HL-60 (cell line): ENCODE data around the gene NOS3.

Source experiments
- DNase-seq, 2 experiments: peaks; one replicate each; pipeline ENCODE4 v3.0.0-alpha.2; 2010 to 2020; ENCODE audit warnings: low read depth in 1 of 2, low spot score in 1 of 2
- H3K27ac ChIP-seq: fragments of 250-450 bp; sonication (Bioruptor Pico); replicated peaks from 2 replicates; pipeline ENCODE4 v1.5.1; 2020; ENCODE audit warnings: mild to moderate bottlenecking, moderate library complexity
- H3K27me3 ChIP-seq: fragments of 250-450 bp; sonication (Bioruptor Pico); 2 replicates; pipeline ENCODE4 v1.5.1; 2021; ENCODE audit warnings: mild to moderate bottlenecking, moderate library complexity; ENCODE audit not compliant: insufficient read depth, poor library complexity, severe bottlenecking
- H3K4me3 ChIP-seq: replicated peaks from 2 replicates; pipeline ENCODE4 v1.5.1; 2011; ENCODE audit warnings: mild to moderate bottlenecking, control low read depth, low read length; ENCODE audit not compliant: insufficient read depth
- GABPA ChIP-seq: IDR thresholded peaks from 2 replicates; pipeline ENCODE4 v1.6.1; 2012; ENCODE audit warnings: low read depth
- POLR2AphosphoS5 ChIP-seq: IDR thresholded peaks from 2 replicates; pipeline ENCODE4 v1.6.1; 2012; ENCODE audit warnings: low read depth
- SPI1 ChIP-seq: IDR thresholded peaks from 2 replicates; pipeline ENCODE4 v1.6.1; 2012; ENCODE audit warnings: low read depth, mild to moderate bottlenecking, borderline replicate concordance
- TF ChIP-seq, protein P1 (sequence below): IDR thresholded peaks from one replicate; pipeline ENCODE4 v1.5.1; 2011; ENCODE audit warnings: low read length, control low read depth, inconsistent platforms; ENCODE audit not compliant: insufficient read depth
- TF ChIP-seq, protein P2 (sequence below): IDR thresholded peaks from 2 replicates; pipeline ENCODE4 v1.6.1; 2012; ENCODE audit warnings: low read depth; ENCODE audit not compliant: insufficient replicate concordance

Gene NOS3

GRCh38 chr7:150982351-150982750 lies 8.5 kb upstream of the NOS3 start:
- TF ChIP-seq, protein P1, sequence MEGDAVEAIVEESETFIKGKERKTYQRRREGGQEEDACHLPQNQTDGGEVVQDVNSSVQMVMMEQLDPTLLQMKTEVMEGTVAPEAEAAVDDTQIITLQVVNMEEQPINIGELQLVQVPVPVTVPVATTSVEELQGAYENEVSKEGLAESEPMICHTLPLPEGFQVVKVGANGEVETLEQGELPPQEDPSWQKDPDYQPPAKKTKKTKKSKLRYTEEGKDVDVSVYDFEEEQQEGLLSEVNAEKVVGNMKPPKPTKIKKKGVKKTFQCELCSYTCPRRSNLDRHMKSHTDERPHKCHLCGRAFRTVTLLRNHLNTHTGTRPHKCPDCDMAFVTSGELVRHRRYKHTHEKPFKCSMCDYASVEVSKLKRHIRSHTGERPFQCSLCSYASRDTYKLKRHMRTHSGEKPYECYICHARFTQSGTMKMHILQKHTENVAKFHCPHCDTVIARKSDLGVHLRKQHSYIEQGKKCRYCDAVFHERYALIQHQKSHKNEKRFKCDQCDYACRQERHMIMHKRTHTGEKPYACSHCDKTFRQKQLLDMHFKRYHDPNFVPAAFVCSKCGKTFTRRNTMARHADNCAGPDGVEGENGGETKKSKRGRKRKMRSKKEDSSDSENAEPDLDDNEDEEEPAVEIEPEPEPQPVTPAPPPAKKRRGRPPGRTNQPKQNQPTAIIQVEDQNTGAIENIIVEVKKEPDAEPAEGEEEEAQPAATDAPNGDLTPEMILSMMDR: no peak
- TF ChIP-seq, protein P2, sequence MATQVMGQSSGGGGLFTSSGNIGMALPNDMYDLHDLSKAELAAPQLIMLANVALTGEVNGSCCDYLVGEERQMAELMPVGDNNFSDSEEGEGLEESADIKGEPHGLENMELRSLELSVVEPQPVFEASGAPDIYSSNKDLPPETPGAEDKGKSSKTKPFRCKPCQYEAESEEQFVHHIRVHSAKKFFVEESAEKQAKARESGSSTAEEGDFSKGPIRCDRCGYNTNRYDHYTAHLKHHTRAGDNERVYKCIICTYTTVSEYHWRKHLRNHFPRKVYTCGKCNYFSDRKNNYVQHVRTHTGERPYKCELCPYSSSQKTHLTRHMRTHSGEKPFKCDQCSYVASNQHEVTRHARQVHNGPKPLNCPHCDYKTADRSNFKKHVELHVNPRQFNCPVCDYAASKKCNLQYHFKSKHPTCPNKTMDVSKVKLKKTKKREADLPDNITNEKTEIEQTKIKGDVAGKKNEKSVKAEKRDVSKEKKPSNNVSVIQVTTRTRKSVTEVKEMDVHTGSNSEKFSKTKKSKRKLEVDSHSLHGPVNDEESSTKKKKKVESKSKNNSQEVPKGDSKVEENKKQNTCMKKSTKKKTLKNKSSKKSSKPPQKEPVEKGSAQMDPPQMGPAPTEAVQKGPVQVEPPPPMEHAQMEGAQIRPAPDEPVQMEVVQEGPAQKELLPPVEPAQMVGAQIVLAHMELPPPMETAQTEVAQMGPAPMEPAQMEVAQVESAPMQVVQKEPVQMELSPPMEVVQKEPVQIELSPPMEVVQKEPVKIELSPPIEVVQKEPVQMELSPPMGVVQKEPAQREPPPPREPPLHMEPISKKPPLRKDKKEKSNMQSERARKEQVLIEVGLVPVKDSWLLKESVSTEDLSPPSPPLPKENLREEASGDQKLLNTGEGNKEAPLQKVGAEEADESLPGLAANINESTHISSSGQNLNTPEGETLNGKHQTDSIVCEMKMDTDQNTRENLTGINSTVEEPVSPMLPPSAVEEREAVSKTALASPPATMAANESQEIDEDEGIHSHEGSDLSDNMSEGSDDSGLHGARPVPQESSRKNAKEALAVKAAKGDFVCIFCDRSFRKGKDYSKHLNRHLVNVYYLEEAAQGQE: no peak
- TF ChIP-seq GABPA (no peak), SPI1 (no peak), POLR2AphosphoS5 (no peak)
- DNase-seq: no peak
- no peak overlapping the region for H3K27ac ChIP-seq

DNA sequence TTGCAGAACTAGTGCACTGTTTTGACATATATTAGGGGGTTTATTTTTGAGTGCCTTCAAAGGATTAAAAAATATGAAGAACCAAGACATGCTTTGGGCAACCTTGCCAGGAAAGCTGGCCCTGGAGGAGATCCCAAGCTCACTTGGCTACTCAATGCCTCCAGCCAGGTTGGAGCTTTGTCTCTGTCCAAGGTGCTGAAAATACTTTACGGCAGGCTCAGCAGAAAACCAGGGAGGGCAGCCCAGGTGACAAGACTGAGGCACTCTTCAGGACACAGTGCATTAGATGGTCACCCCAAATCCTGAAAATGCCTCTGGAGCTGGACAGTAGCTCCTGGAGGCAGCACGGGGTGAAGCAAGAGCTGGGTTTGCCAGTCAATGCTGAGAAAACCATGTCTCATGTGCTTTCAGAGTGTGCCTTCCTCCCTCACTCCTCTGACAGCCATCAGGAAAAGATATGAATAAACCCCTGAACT lies 6.9 kb upstream of the NOS3 start:
- no peak for DNase-seq
- no peak overlapping the region for H3K4me3 ChIP-seq
- H3K27me3 ChIP-seq: peaks cover 43% of the 10 kb centered on the region
- H3K27ac ChIP-seq: no peak overlapping the region
- no peak for TF ChIP-seq POLR2AphosphoS5
- TF ChIP-seq, protein P2: peak; percentile 99

More at GRCh38 chr7:150982351-150982750, 8.5 kb upstream of the NOS3 start:
- peaks cover 41% of the 10 kb centered on the region for H3K27me3 ChIP-seq
- no peak overlapping the region for H3K4me3 ChIP-seq

- peak in 1 of 2 experiments; percentile 57 for DNase-seq
- H3K27ac ChIP-seq: no peak overlapping the region
- TF ChIP-seq, protein P1: peak; percentile 53
- TF ChIP-seq SPI1: no peak
- TF ChIP-seq, protein P2: peak; percentile 29
- TF ChIP-seq POLR2AphosphoS5: no peak
- TF ChIP-seq GABPA: no peak
- no peak overlapping the region for H3K4me3 ChIP-seq
- H3K27me3 ChIP-seq: peaks cover 24% of the 10 kb centered on the region
Measured at GRCh38 chr7:150986099-150986512, 4.7 kb upstream of the NOS3 start.
